GM18870 (cell line): ENCODE data around the gene ISY1.
"Not testable (repeated sequence)": the region's sequence is repeated elsewhere in the genome, so short reads cannot be mapped to it uniquely, and the experiment has no call there.

Experiments
- ATAC-seq: cut with Tn5 transposase; IDR thresholded peaks from one replicate; pipeline ENCODE4 v1.9.1; 2021; ENCODE audit warnings: moderate library complexity; ENCODE audit not compliant: unreplicated experiment

Gene ISY1

GRCh38 chr3:129173206-129173605 is 12.3 kb upstream of the ISY1 start:
- ATAC-seq = no peak

DNA sequence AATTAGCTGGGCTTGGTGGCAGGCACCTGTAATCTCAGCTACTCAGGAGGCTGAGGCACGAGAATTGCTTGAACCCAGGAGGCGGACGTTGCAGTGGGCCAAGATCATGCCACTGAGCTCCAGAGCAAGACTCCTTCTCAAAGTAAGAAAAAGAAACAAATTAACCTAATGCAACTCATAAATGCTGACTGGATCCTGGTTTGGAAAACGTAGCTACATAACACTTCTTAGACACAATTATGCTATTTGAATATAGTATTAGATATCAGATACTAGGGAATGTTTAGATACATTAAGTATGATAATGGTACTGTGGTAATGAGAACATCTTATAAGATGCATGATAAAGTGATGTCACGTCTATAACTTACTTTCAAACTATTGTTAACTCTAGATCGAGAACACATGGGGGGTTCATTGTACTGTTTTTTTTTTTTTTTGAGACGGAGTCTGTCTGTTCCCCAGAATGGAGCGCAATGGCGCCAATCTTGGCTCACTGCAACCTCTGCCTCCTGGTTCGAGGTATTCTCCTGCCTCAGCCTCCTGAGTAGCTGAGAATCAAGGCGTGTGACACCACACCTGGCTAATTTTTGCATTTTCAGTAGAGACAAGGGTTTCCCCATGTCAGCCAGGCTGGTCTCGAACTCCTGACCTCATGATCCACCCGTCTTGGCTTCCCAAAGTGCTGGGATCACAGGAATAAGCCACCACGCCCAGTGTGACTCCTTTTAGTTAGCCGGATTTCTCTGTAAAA is 5.9 kb upstream of the ISY1 start:
- no peak for ATAC-seq

- ATAC-seq = not testable (repeated sequence)
Observed at GRCh38 chr3:129165594-129165993, 4.7 kb upstream of the ISY1 start.

DNA sequence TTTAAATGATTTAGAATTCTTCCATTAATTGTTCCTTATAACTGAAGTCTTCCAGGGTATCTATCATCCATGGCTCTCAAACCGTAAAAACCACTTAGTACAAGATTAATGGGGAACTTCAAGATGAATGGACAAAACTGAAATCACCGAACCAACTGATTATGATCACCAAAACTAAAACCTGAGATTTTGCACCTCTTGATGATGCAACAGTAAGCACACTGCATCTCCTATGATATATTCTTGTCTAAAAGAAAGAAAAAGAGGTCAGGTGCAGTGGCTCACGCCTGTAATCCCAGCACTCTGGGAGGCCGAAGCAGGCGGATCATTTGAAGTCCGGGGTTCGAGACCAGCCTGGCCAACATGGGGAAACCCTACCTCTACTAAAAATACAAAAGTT is 3.6 kb upstream of the ISY1 start:
- no peak for ATAC-seq

- no peak for ATAC-seq
Observed at GRCh38 chr3:129162729-129163579, 2.1 kb upstream of the ISY1 start.

DNA sequence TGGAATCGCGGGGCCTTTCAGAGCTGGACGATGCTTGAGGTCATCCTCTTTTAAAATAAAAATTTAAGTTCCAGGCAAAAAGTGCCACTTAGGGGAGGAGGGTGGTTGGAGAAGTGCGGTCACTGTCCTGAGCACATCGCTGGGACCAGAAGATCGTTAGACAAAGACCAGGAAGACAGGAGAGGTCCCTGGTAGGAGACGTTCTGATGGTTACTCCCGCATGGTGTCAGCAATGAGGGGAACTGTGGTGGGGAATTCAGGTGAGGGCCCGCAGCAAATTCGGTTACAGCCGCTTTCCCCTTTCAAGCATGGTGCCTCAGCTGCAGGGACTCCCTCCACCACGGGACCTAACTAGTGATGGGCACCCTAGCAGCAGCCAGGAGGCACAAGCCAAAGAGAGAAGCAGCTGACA is 1.0 kb upstream of the ISY1 start:
- ATAC-seq = peak; percentile 3

DNA sequence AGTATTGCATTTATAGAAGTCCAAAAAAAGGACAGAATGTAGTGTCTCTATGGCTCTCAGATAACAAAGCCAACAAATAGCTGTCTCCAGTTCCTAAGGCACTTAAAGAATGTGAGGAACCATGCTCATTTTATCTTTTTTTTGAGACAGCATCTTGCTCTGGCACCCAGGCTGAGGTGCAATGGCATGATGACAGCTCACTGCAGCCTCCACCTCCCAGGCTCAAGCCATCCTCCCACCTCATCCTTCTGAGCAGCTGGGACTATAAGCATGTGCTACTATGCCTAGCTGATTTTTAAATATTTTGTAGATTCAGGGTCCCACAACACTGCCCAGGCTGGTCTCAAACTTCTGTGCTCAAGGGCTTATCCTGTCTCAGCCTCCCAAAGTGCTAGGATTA is 16.1 kb downstream of the ISY1 start:
- ATAC-seq = no peak

DNA sequence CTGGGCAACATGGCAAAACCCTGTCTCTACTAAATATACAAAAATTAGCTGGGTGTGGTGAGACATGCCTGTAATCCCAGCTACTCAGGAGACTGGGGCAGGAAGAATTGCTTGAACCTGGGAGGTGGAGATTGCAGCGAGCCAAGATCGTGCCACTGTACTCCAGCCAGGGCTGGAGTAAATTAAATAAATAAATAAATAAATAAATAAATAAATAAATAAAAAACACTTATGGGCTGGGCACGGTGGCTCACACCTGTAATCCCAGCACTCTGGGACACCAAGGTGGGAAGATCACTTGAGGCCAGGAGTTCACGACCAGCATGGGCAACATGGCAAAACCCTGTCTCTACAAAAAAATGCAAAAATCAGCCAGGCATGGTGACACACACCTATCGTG is 19.9 kb downstream of the ISY1 start:
- not testable (repeated sequence) for ATAC-seq

DNA sequence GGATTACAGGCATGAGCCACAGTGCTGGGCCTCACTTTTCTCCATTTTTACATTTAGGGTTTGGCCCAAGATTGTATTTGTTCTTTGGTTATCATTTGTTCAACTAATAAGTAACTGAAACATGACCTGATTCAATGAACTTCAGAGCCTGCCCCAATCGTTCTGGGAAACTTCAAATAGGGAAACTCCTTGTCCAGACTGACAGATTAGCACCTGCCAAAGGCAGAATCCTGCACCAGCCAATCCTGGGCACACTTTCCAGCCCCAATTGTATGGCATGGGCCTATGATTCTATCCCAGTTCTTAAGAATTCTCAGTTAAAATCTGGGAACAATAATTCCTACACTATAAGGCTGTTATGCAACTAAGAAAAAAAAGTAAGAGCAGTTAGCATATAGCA is 21.0 kb downstream of the ISY1 start:
- no peak for ATAC-seq

DNA sequence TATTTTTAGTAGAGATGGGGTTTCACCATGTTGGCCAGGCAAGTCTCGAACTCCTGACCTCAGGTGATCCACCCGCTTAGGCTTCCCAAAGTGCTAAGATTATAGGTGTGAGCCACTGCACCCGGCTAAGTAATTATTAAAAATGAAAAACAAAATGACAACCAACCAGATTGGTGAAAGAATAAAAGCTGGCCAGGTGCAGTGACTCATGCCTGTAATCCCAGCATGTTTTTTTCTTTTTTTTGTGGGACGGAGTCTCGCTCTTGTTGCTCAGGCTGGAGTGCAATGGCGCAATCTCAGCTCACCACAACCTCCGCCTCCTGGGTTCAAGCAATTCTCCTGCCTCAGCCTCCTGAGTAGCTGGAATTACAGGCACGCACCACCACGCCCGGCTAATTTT is 24.6 kb downstream of the ISY1 start:
- ATAC-seq = not testable (repeated sequence)

DNA sequence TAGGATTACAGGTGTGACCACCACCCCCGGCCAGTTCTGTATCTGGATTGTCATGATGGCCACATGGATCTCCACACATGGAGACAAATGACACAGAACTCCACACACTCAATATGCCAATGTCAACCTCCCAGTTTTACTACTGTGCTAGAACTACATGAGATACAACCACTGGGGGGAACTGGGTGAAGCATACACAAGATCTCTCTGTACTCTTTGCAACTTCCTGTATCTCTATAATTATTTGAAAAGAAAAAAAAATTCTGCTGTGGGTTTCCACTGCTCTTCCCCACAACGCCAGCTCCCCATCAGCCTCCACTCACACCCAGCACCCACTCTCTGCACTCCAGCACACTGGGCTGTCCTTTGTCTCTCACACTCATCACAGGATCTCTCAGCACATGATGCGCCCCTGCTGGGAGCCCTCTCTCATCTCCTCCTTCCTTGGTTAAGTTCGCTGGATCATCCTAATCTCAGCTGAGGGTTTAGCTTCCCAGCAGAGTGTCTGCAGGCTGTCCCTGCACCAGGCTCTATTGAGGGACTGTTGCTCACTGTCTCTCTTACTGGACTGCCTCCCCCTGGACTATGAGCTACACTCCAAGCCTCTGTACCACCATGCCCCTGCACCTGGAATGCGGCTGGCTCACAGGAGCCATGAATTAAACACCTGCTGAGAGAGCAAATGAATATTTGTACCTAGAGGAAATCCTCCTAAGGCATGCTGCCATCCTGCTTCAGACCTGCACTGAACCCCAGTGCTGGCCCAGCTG is 28.6 kb downstream of the ISY1 start:
- no peak for ATAC-seq

DNA sequence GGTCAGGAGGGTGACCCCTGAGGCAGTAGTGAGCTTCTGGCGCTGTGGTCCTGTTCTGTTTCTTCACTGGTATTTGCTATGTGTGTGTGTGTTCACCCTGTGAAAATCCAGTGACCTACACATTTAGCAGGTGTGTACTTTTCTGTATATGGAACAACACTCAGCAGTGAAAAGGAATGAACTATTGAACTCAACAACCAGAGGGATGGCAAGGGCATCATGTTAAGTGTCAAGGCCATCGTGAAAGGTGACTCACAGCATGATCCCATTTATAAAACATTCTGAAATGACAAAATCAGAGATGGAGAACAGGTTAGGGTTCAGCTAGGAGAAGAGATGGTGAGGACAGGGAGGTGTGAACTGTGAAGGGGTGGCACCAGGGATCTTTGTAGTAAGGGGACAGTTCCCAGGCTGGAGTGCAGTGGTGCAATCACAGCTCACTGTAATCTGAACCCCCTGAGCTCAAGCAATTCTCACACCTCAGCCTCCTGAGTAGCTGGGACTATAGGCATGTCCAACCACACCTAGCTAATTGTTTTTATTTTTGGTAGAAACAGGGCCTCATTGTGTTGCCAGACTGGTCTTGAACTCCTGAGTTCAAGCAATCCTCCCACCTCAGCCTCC is 29.3 kb downstream of the ISY1 start:
- ATAC-seq = no peak

DNA sequence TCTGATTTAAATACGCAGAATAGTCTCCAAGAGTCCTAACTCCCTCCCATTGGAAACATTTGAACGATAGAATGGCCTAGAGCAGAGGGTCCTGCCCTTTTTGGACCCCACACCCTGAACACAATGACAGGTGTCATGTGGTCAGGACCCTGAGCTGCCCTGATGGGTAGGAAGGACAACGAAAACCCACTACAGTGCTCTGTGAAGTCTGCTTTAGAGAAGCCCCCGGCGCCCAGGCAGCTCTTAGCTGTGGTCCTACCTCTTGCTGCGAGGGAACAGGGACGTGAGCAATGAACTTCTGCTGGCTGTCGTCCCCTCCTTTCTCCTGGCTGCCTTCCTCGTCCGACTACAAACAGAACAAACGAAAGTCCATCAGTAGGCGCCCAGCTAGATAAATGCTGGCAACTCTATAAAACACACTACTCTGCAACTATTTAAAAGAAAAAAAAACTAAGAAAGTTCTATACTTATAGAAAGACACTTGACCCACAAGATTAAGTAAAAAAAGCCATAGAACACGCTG is 30.5 kb downstream of the ISY1 start:
- ATAC-seq = no peak

GRCh38 chr3:129128357-129129155 is 32.3 kb downstream of the ISY1 start:
- ATAC-seq = no peak

GRCh38 chr3:129126726-129127280 is 34.1 kb downstream of the ISY1 start:
- no peak for ATAC-seq

DNA sequence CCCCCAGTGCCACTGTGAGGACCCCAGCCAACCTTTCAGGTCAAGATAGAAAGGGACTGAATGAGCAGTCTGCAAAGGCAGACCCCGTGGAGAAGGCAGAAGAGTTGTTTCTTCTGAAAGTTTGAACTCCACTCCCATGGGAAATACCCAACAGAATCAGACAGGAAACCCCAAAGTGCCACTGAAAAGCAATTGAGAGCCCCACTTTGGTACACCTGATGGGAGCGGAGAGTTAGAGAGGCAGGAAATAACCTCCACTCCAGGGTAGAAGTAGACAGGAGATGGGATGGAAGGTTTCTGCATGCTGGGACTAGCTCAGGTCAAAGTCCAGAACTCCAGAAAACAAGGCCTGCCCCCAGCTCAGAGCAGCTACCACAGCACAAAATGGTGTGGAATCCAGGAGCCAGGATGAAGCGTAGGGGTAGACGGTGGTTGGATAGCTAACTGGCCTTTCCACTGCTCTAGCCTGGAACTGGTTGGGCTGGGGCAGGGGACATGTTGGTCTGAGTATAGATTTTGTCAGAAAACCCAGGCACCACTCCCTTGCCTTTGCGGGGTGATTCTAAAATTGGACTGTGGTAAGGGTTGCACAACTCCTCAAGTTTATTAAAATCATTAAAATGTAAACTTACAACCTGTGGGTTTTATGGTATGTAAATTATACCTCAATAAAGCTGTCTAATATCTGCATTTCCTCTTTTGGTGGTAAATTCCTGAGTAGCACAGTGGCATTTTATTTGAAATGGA is 37.4 kb downstream of the ISY1 start:
- ATAC-seq = no peak

- ATAC-seq = no peak
Observed at GRCh38 chr3:129122412-129123011, 38.4 kb downstream of the ISY1 start.

DNA sequence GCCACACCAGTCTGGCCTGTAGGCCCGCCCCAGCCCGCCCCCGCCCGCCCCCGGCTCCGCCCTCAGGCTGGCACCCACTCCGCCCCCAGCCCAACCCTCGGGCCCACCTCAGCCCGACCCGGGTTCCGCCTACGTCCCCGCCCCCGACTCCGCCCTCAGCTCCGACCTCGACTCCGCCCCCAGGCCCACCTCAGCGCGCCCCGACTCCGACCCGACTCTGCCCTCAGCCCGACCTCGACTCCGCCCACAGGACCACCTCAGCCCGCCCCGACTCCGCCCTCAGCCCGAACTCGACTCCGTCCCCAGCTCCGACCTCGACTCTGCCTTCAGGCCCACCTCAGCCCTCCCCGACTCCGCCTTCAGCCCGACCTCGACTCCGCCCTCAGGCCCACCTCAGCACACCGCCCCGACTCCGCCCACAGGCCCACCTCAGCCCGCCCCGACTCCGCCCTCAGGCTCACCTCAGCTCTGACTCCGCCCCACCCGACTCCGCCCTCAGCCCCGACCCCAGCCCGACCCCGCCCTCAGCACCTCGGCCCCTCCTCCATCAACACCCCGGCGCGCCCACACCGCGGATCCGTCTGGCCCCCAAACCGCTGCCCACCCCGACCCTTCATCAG is 39.0 kb downstream of the ISY1 start, which contains the start of gene RAB43:
Gene RAB43 (minus strand): TSS at position 13 of the 620 bp plus-strand sequence. CDS start 315 bp downstream, outside the sequence.
- ATAC-seq = no peak
